ENCODE results near the gene PNMA6F. TPM values are rescaled to one million over a fixed set of nuclear protein-coding genes. Genes with fewer than 3 reads are reported as not detected.

The PNMA6F gene
- total and polyA plus RNA-seq, 8 donors, result not detected

DNA sequence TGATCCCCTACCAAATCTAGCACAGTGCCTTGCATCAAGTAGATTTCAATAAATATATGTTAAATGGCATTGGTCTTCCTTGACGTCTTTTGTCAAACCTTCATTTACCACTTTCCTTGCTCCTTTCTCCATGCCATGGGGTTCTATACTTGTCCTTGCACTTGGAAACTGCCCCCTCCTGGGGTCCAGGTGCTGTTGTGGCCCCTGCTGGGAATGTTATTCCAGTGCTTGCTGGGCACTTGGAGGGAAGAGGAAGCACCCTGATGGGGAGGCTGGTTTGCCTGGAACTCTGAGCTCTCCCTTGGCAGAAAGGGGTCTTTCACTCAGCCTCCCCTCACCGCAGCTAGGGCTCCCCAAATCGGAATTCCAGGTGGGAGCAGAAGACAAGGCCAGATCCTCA lies 31.3 kb upstream of the PNMA6F start:
- Histone ChIP-seq H3K27ac (no peak overlapping the region), H3K36me3 (peaks cover 0 to 16% of the 10 kb centered on the region in 2 donors), H3K4me1 (no peaks in the 10 kb centered on the region), H3K4me3 (no peak overlapping the region), H3K27me3 (no peaks in the 10 kb centered on the region), H3K9me3 (no peaks in the 10 kb centered on the region)
- TF ChIP-seq, protein P1, sequence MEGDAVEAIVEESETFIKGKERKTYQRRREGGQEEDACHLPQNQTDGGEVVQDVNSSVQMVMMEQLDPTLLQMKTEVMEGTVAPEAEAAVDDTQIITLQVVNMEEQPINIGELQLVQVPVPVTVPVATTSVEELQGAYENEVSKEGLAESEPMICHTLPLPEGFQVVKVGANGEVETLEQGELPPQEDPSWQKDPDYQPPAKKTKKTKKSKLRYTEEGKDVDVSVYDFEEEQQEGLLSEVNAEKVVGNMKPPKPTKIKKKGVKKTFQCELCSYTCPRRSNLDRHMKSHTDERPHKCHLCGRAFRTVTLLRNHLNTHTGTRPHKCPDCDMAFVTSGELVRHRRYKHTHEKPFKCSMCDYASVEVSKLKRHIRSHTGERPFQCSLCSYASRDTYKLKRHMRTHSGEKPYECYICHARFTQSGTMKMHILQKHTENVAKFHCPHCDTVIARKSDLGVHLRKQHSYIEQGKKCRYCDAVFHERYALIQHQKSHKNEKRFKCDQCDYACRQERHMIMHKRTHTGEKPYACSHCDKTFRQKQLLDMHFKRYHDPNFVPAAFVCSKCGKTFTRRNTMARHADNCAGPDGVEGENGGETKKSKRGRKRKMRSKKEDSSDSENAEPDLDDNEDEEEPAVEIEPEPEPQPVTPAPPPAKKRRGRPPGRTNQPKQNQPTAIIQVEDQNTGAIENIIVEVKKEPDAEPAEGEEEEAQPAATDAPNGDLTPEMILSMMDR (IDR thresholded peaks at IDR 0.05), result no peak
- no peak for ATAC-seq
- DNase-seq, result no peak
- intact Hi-C loops (cut with DNase I), result no loop called here

DNA sequence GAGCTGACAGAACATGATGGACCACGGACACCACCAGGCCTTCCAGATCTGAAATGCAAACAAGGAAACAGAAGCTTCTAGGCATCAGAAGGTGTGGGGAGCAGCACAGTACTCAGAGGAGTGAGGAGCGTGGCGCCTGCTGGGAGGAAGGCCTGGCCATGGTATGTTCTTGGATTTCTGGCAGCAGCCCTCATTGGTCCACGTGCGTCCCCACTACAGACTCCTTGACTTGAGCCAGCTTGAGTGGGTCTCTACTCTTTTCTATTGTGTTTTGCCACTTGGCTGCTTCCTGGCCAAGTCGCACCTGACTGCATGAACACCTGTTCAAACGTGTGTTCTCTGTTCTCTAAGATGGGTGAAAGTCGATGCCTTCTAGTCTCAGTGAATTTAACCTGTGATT lies 30.4 kb upstream of the PNMA6F start:
- H3K27ac ChIP-seq, result no peak overlapping the region
- ATAC-seq (no peak), DNase-seq (no peak)
- no peaks in the 10 kb centered on the region for H3K9me3 ChIP-seq
- no peaks in the 10 kb centered on the region for H3K4me1 ChIP-seq
- peaks cover 0 to 25% of the 10 kb centered on the region in 2 donors for H3K36me3 ChIP-seq
- intact Hi-C loops (cut with DNase I), result no loop called here
- TF ChIP-seq, protein P1 (IDR thresholded peaks at IDR 0.05), result no peak
- no peaks in the 10 kb centered on the region for H3K27me3 ChIP-seq
- H3K4me3 ChIP-seq, result no peak overlapping the region

DNA sequence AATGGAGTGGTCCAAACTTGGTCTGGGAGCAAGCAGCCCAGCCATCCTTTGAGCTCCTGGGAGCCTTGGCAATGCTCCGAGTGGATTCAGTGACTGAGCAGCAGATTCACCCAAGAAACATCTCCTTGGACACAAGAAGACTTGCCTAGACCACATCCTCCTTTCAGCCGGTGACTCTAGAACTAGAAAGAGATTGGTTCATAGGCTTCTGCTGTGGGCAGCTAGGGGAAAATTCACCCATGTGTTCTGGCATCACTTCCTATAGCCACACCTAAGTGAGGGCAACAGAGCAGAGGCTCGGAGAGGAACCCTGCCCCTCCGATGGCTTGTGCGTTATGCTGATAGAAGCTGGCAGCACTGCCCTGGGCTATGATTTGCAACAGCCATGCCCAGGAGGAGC lies 28.4 kb upstream of the PNMA6F start:
- DNase-seq (no peak), ATAC-seq (no peak)
- TF ChIP-seq, protein P1 (IDR thresholded peaks at IDR 0.05), result no peak
- Histone ChIP-seq H3K4me1 (no peaks in the 10 kb centered on the region), H3K36me3 (peaks cover 0 to 35% of the 10 kb centered on the region in 2 donors), H3K27me3 (no peaks in the 10 kb centered on the region), H3K4me3 (no peak overlapping the region), H3K9me3 (no peaks in the 10 kb centered on the region), H3K27ac (no peak overlapping the region)
- intact Hi-C loops (cut with DNase I), result no loop called here

DNA sequence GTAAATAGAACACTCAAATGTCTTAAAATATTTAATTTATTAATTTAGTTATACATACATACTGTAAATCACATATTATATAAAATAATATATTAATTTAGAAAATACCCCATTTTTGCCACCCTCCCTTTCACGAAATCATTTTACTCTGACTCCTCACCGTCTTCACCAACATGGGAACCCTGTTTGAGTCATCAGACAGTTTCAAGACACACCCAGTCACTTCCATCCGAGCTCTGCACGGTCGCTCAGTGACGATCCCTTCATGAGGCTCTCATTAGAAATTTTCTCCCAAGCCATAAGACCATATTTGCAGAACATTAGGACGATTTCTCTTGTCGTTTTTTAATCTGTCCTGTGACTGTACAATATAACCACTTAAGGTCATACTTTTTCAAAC lies 26.9 kb upstream of the PNMA6F start:
- H3K27ac ChIP-seq, result no peak overlapping the region
- H3K4me1 ChIP-seq, result no peaks in the 10 kb centered on the region
- TF ChIP-seq, protein P1 (IDR thresholded peaks at IDR 0.05), result no peak
- no peak overlapping the region for H3K4me3 ChIP-seq
- no peaks in the 10 kb centered on the region for H3K9me3 ChIP-seq
- intact Hi-C loops (cut with DNase I), result no loop called here
- H3K36me3 ChIP-seq, result peaks cover 0 to 35% of the 10 kb centered on the region in 2 donors
- no peak for ATAC-seq
- H3K27me3 ChIP-seq, result no peaks in the 10 kb centered on the region
- no peak for DNase-seq

DNA sequence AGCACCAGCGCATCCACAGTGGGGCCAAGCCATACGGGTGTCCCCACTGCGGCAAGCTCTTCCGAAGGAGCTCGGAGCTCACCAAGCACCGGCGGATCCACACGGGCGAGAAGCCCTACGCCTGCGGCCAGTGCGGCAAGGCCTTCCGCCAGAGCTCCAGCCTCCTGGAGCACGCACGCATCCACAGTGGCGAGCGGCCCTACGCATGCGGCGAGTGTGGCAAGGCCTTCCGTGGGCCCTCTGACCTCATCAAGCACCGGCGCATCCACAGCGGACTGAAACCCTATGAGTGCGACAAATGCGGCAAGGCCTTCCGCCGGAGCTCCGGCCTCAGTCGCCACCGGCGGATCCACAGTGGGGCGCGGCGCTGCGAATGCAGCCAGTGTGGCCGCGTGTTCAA lies 26.0 kb upstream of the PNMA6F start:
- DNase-seq, result no peak
- no peak for ATAC-seq

More for the DNA sequence above, 26.0 kb upstream of the PNMA6F start:
- no peak overlapping the region for H3K27ac ChIP-seq
- H3K36me3 ChIP-seq, result peaks cover 0 to 35% of the 10 kb centered on the region in 2 donors
- TF ChIP-seq, protein P1 (IDR thresholded peaks at IDR 0.05), result no peak
- H3K9me3 ChIP-seq, result no peaks in the 10 kb centered on the region
- intact Hi-C loops (cut with DNase I), result no loop called here
- H3K4me1 ChIP-seq, result no peaks in the 10 kb centered on the region
- H3K27me3 ChIP-seq, result no peaks in the 10 kb centered on the region
- H3K4me3 ChIP-seq, result no peak overlapping the region

Data from left lung (tissue), 10 donors.